ENCODE results near the gene PDLIM5.

Gene PDLIM5

GRCh38 chr4:94434505-94434904 is 17.2 kb upstream of the PDLIM5 start:
- Histone ChIP-seq H3K9ac (ENCODE audit: low read length) (no peak overlapping the region), H3K27me3 (ENCODE audit: control insufficient read depth, insufficient read depth, low read length) (no peaks in the 10 kb centered on the region), H3K36me3 (ENCODE audit: control insufficient read depth, insufficient read depth, low read length) (no peaks in the 10 kb centered on the region), H3K4me3 (ENCODE audit: low read length) (no peak overlapping the region), H3K4me1 (ENCODE audit: control insufficient read depth, insufficient read depth, low read length) (no peaks in the 10 kb centered on the region), H3K9me3 (ENCODE audit: control insufficient read depth, low read length) (no peaks in the 10 kb centered on the region)

GRCh38 chr4:94435874-94436273 is 15.9 kb upstream of the PDLIM5 start:
- Histone ChIP-seq H3K4me1 (ENCODE audit: control insufficient read depth, insufficient read depth, low read length) (no peaks in the 10 kb centered on the region), H3K27me3 (ENCODE audit: control insufficient read depth, insufficient read depth, low read length) (no peaks in the 10 kb centered on the region), H3K9me3 (ENCODE audit: control insufficient read depth, low read length) (no peaks in the 10 kb centered on the region), H3K4me3 (ENCODE audit: low read length) (no peak overlapping the region), H3K9ac (ENCODE audit: low read length) (no peak overlapping the region), H3K36me3 (ENCODE audit: control insufficient read depth, insufficient read depth, low read length) (no peaks in the 10 kb centered on the region)

- Histone ChIP-seq H3K27me3 (ENCODE audit: control insufficient read depth, insufficient read depth, low read length) (no peaks in the 10 kb centered on the region), H3K36me3 (ENCODE audit: control insufficient read depth, insufficient read depth, low read length) (no peaks in the 10 kb centered on the region), H3K9ac (ENCODE audit: low read length) (no peak overlapping the region), H3K4me1 (ENCODE audit: control insufficient read depth, insufficient read depth, low read length) (no peaks in the 10 kb centered on the region), H3K9me3 (ENCODE audit: control insufficient read depth, low read length) (no peaks in the 10 kb centered on the region), H3K4me3 (ENCODE audit: low read length) (no peak overlapping the region)
Measured at GRCh38 chr4:94436512-94436911, 15.2 kb upstream of the PDLIM5 start.

- Histone ChIP-seq H3K4me3 (ENCODE audit: low read length) (no peak overlapping the region), H3K4me1 (ENCODE audit: control insufficient read depth, insufficient read depth, low read length) (no peaks in the 10 kb centered on the region), H3K27me3 (ENCODE audit: control insufficient read depth, insufficient read depth, low read length) (no peaks in the 10 kb centered on the region), H3K9me3 (ENCODE audit: control insufficient read depth, low read length) (no peaks in the 10 kb centered on the region), H3K36me3 (ENCODE audit: control insufficient read depth, insufficient read depth, low read length) (no peaks in the 10 kb centered on the region), H3K9ac (ENCODE audit: low read length) (no peak overlapping the region)
Measured at GRCh38 chr4:94439606-94440005, 12.1 kb upstream of the PDLIM5 start.

GRCh38 chr4:94441838-94442237 is 9.9 kb upstream of the PDLIM5 start:
- Histone ChIP-seq H3K4me1 (ENCODE audit: control insufficient read depth, insufficient read depth, low read length) (no peaks in the 10 kb centered on the region), H3K9ac (ENCODE audit: low read length) (no peak overlapping the region), H3K27me3 (ENCODE audit: control insufficient read depth, insufficient read depth, low read length) (no peaks in the 10 kb centered on the region), H3K4me3 (ENCODE audit: low read length) (no peak overlapping the region), H3K36me3 (ENCODE audit: control insufficient read depth, insufficient read depth, low read length) (no peaks in the 10 kb centered on the region), H3K9me3 (ENCODE audit: control insufficient read depth, low read length) (no peaks in the 10 kb centered on the region)

- Histone ChIP-seq H3K4me1 (ENCODE audit: control insufficient read depth, insufficient read depth, low read length) (no peaks in the 10 kb centered on the region), H3K27me3 (ENCODE audit: control insufficient read depth, insufficient read depth, low read length) (no peaks in the 10 kb centered on the region), H3K36me3 (ENCODE audit: control insufficient read depth, insufficient read depth, low read length) (no peaks in the 10 kb centered on the region), H3K9ac (ENCODE audit: low read length) (no peak overlapping the region), H3K4me3 (ENCODE audit: low read length) (no peak overlapping the region), H3K9me3 (ENCODE audit: control insufficient read depth, low read length) (no peaks in the 10 kb centered on the region)
Measured at GRCh38 chr4:94442251-94442650, 9.5 kb upstream of the PDLIM5 start.

- Histone ChIP-seq H3K9me3 (ENCODE audit: control insufficient read depth, low read length) (no peaks in the 10 kb centered on the region), H3K9ac (ENCODE audit: low read length) (no peak overlapping the region), H3K27me3 (ENCODE audit: control insufficient read depth, insufficient read depth, low read length) (no peaks in the 10 kb centered on the region), H3K4me3 (ENCODE audit: low read length) (no peak overlapping the region), H3K36me3 (ENCODE audit: control insufficient read depth, insufficient read depth, low read length) (no peaks in the 10 kb centered on the region), H3K4me1 (ENCODE audit: control insufficient read depth, insufficient read depth, low read length) (peaks cover 10% of the 10 kb centered on the region)
Measured at GRCh38 chr4:94446386-94446785, 5.4 kb upstream of the PDLIM5 start.

GRCh38 chr4:94447754-94448411 is 3.9 kb upstream of the PDLIM5 start:
- Histone ChIP-seq H3K4me3 (ENCODE audit: low read length) (no peak overlapping the region), H3K27me3 (ENCODE audit: control insufficient read depth, insufficient read depth, low read length) (no peaks in the 10 kb centered on the region)

GRCh38 chr4:94448815-94449375 is 2.8 kb upstream of the PDLIM5 start:
- no peak overlapping the region for H3K9ac ChIP-seq (ENCODE audit: low read length)
- peaks cover 10% of the 10 kb centered on the region for H3K4me1 ChIP-seq (ENCODE audit: control insufficient read depth, insufficient read depth, low read length)
- no peaks in the 10 kb centered on the region for H3K36me3 ChIP-seq (ENCODE audit: control insufficient read depth, insufficient read depth, low read length)
- H3K27me3 ChIP-seq (ENCODE audit: control insufficient read depth, insufficient read depth, low read length): no peaks in the 10 kb centered on the region
- no peaks in the 10 kb centered on the region for H3K9me3 ChIP-seq (ENCODE audit: control insufficient read depth, low read length)
- H3K4me3 ChIP-seq (ENCODE audit: low read length): no peak overlapping the region

More at GRCh38 chr4:94447754-94448411, 3.9 kb upstream of the PDLIM5 start:
- Histone ChIP-seq H3K9me3 (ENCODE audit: control insufficient read depth, low read length) (no peaks in the 10 kb centered on the region), H3K4me1 (ENCODE audit: control insufficient read depth, insufficient read depth, low read length) (peaks cover 10% of the 10 kb centered on the region), H3K9ac (ENCODE audit: low read length) (no peak overlapping the region), H3K36me3 (ENCODE audit: control insufficient read depth, insufficient read depth, low read length) (no peaks in the 10 kb centered on the region)

GRCh38 chr4:94451051-94451694 is 569 bp upstream of the PDLIM5 start:
- peak overlapping the region; percentile 90 for H3K4me3 ChIP-seq (ENCODE audit: low read length)
- no peaks in the 10 kb centered on the region for H3K36me3 ChIP-seq (ENCODE audit: control insufficient read depth, insufficient read depth, low read length)
- peaks cover 23% of the 10 kb centered on the region for H3K4me1 ChIP-seq (ENCODE audit: control insufficient read depth, insufficient read depth, low read length)
- no peaks in the 10 kb centered on the region for H3K27me3 ChIP-seq (ENCODE audit: control insufficient read depth, insufficient read depth, low read length)
- no peaks in the 10 kb centered on the region for H3K9me3 ChIP-seq (ENCODE audit: control insufficient read depth, low read length)
- H3K9ac ChIP-seq (ENCODE audit: low read length): peak overlapping the region; percentile 99

GRCh38 chr4:94452476-94453371 is 982 bp downstream of the PDLIM5 start:
- Histone ChIP-seq H3K4me1 (ENCODE audit: control insufficient read depth, insufficient read depth, low read length) (peaks cover 22% of the 10 kb centered on the region), H3K9ac (ENCODE audit: low read length) (peak overlapping the region; percentile 99), H3K27me3 (ENCODE audit: control insufficient read depth, insufficient read depth, low read length) (no peaks in the 10 kb centered on the region), H3K36me3 (ENCODE audit: control insufficient read depth, insufficient read depth, low read length) (no peaks in the 10 kb centered on the region), H3K9me3 (ENCODE audit: control insufficient read depth, low read length) (no peaks in the 10 kb centered on the region), H3K4me3 (ENCODE audit: low read length) (peak overlapping the region; percentile 90)

All from mucosa of stomach (tissue), 1 donor.